ENCODE data around the gene GPRIN2. TPM values are rescaled to one million over a fixed set of nuclear protein-coding genes. Genes with fewer than 3 reads are reported as not detected.

Gene GPRIN2
- total and polyA plus RNA-seq, 2 of the 8 experiments (the other 6 are each of a cell fraction or from before 2014, with no cell fraction given) = 14.3 to 18.6 TPM

DNA sequence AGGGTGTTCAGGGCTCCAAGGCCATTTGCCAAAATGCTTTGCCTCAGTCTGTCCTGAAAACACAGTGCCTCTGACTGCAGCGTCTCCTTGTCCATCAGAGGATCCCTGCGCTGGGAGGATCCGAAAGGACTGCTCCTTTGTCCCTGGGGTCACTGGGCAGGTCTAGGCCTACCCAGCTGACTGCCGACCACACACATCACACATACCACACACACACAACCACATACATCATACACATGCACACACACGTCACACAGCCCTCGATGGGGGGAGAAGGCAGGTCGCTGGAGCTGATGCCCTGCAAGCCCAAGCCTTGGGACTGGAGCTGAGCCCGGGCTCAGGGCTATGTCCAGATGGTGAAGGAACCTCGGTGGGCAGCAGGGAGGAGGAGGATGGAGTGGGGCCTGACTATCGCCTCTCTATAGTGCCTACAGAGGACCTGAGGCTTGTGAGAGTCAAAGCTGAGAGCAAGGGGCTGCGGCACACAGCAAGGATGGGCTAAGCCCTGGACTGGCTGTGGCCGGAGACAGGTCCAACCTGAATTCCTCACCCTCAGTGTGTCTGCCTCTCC is 29.1 kb downstream of the GPRIN2 start:
- Histone ChIP-seq H3K4ac (replicated peaks; ENCODE audit: insufficient read length, low read depth, low read length) (no peak overlapping the region), H3K27ac (ENCODE audit: low read depth, low read length) (no peak overlapping the region), H4K91ac (replicated peaks; ENCODE audit: insufficient read length, low read length) (peak overlapping the region; percentile 29), H3K4me2 (ENCODE audit: insufficient read depth in 1 of 2, low read depth in 2 of 2, low read length in 2 of 2) (no peak overlapping the region), H2BK12ac (ENCODE audit: low read depth, low read length) (peak overlapping the region; percentile 41; the same call in 1 of the 2 replicates), H3K9me3 (ENCODE audit: insufficient read depth in 2 of 2, low read depth in 1 of 2, low read length in 1 of 2) (no peaks in the 10 kb centered on the region), H4K5ac (ENCODE audit: insufficient read length, low read depth, low read length) (no peak overlapping the region), H3K23me2 (ENCODE audit: low read depth, low read length) (peaks cover 14% of the 10 kb centered on the region), H2BK120ac (replicated peaks; ENCODE audit: low read depth, low read length) (no peak overlapping the region), H4K8ac (ENCODE audit: extremely low read depth, insufficient read depth, low read length) (no peak overlapping the region; the same call in 1 of the 2 replicates), H3K4me3 (ENCODE audit: extremely low read depth in 1 of 4, insufficient read depth in 2 of 4, low read depth in 3 of 4, low read length in 4 of 4) (no peak overlapping the region), H2AFZ (ENCODE audit: low read length) (peak overlapping the region; percentile 8; the same call in 1 of the 2 replicates), H3K18ac (ENCODE audit: extremely low read depth, low read length) (no peak overlapping the region), H3K79me1 (ENCODE audit: low read depth, low read length) (no peaks in the 10 kb centered on the region), H3K79me2 (ENCODE audit: control insufficient read depth in 1 of 2, insufficient read depth in 2 of 2, low read length in 2 of 2) (peaks cover 0 to 6% of the 10 kb centered on the region in 2 experiments; a peak in 1 of 4 replicates), H3K27me3 (replicated peaks in 1 of 4; ENCODE audit: control insufficient read depth in 3 of 4, extremely low read depth in 1 of 4, insufficient read depth in 3 of 4, low read length in 3 of 4) (0 out of 7 replicates have a peak, but pooled peaks cover 0 to 3% (median 0%) of the 10 kb centered on the region in 4 experiments), H2BK15ac (ENCODE audit: low read length) (peak overlapping the region; percentile 5; the same call in 1 of the 2 replicates), H3K9ac (replicated peaks in 1 of 4; ENCODE audit: extremely low read depth in 1 of 4, low read depth in 3 of 4, low read length in 3 of 4) (no peak overlapping the region), H4K20me1 (replicated peaks in 1 of 2; ENCODE audit: control insufficient read depth in 1 of 2, insufficient read depth in 2 of 2, low read length in 2 of 2) (peaks cover 0 to 15% of the 10 kb centered on the region in 2 experiments), H3K4me1 (replicated peaks in 1 of 4; ENCODE audit: control insufficient read depth in 3 of 4, insufficient read depth in 4 of 4, low read length in 3 of 4) (peaks cover 0 to 7% (median 0%) of the 10 kb centered on the region in 4 experiments; a peak in 1 of 7 replicates), H3K36me3 (ENCODE audit: control insufficient read depth in 2 of 4, insufficient read depth in 4 of 4, low read length in 3 of 4) (no peaks in the 10 kb centered on the region; a peak in 1 of 8 replicates), H3K56ac (replicated peaks; ENCODE audit: insufficient read length, low read depth, low read length) (no peak overlapping the region), H3K14ac (ENCODE audit: insufficient read length) (no peak overlapping the region), H2AK5ac (ENCODE audit: low read depth, low read length) (no peak overlapping the region), H3K23ac (ENCODE audit: insufficient read length) (no peak overlapping the region), H2BK5ac (ENCODE audit: low read depth, low read length) (peak overlapping the region; percentile 61; the same call in 1 of the 2 replicates), H2BK20ac (ENCODE audit: low read length) (0 out of 2 replicates have a peak overlapping the region, but pooled peaks have one; percentile 4)
- 86% methylated on average over 12 of the region's 12 CpGs; no CpG with 5 or more reads in 1 of the 2 experiments for WGBS, 2 experiments (ENCODE audit: extremely low coverage in 1 of 2, insufficient coverage in 1 of 2, insufficient read length in 1 of 2, insufficient replicate concordance in 2 of 2, low coverage in 1 of 2, low lambda C conversion rate in 2 of 2, missing lambda C conversion rate in 1 of 2)
- FAIRE-seq = no peak
- no peak for DNase-seq (ENCODE audit: low read depth in 1 of 2, low spot score in 2 of 2)
- ChIA-PET CTCF (ENCODE audit: partially characterized antibody) (interaction anchor here (1.0 to 2.0 kb wide), 4 partner anchors 11 to 228 kb away, joined by 3 to 15 read pairs (median 4); no protein-coding TSS in a partner anchor), POLR2A (ENCODE audit: partially characterized antibody) (interaction anchor here (1.2 to 1.4 kb wide), 2 partner anchors 10 to 26 kb away, joined by 3 read pairs; no protein-coding TSS in a partner anchor)
- TF ChIP-seq BACH1 (IDR thresholded peaks at IDR 0.05; ENCODE audit: low read length) = no peak
- no peak for TF ChIP-seq MAFK (IDR thresholded peaks at IDR 0.05; ENCODE audit: low read depth, low read length)
- TF ChIP-seq KDM1A (IDR thresholded peaks at IDR 0.05; ENCODE audit: borderline replicate concordance, low read length) = no peak
- TF ChIP-seq SUZ12 (IDR thresholded peaks at IDR 0.05; ENCODE audit: low read length) = no peak
- TF ChIP-seq SRF (IDR thresholded peaks at IDR 0.05; ENCODE audit: low read depth, low read length) = no peak
- TF ChIP-seq TAF7 (optimal IDR thresholded peaks at IDR 0.05; ENCODE audit: borderline replicate concordance, low read depth, low read length) = no peak
- no peak for TF ChIP-seq ASH2L (IDR thresholded peaks at IDR 0.05; ENCODE audit: low read length)
- TF ChIP-seq TAF1 (IDR thresholded peaks at IDR 0.05; ENCODE audit: low read depth, low read length) = no peak
- no peak for TF ChIP-seq YY1 (IDR thresholded peaks at IDR 0.05; ENCODE audit: low read depth, low read length)
- TF ChIP-seq FOSL1 (IDR thresholded peaks at IDR 0.05; ENCODE audit: insufficient read depth, low read depth, low read length) = no peak
- TF ChIP-seq CTBP2 (IDR thresholded peaks at IDR 0.05; ENCODE audit: borderline replicate concordance, insufficient read depth, insufficient read length, low read length) = no peak
- TF ChIP-seq TCF12 (IDR thresholded peaks at IDR 0.05; ENCODE audit: low read depth, low read length) = no peak
- TF ChIP-seq SIRT6 (IDR thresholded peaks at IDR 0.05; ENCODE audit: low read length) = no peak
